Fibroblast of lung (primary cell): Measurements from ENCODE around the gene MSLN. TPM values are rescaled to one million over a fixed set of nuclear protein-coding genes. Genes with fewer than 3 reads are reported as not detected.

Experiments
- DNase-seq, 2 donors: peaks; one replicate each; pipeline versions ENCODE4 v3.0.0 to v3.0.0-alpha.2; 2010; ENCODE audit warnings: low read depth in 2 of 2
- H2AFZ ChIP-seq: 2 replicates; pipeline ENCODE4 v1.5.1; 2012; ENCODE audit warnings: low read length, control low read depth, inconsistent platforms
- H3K27ac ChIP-seq: 2 replicates; pipeline ENCODE4 v1.5.1; 2011; ENCODE audit warnings: low read length, control low read depth; ENCODE audit not compliant: insufficient read depth
- H3K27me3 ChIP-seq: 2 replicates; pipeline ENCODE4 v1.5.1; 2011; ENCODE audit warnings: mild to moderate bottlenecking, low read length; ENCODE audit not compliant: control insufficient read depth, insufficient read depth
- H3K36me3 ChIP-seq: 2 replicates; pipeline ENCODE4 v1.5.1; 2011; ENCODE audit warnings: low read length; ENCODE audit not compliant: control insufficient read depth, insufficient read depth
- H3K4me1 ChIP-seq: 2 replicates; pipeline ENCODE4 v1.5.1; 2011; ENCODE audit warnings: low read length; ENCODE audit not compliant: control insufficient read depth, insufficient read depth; ENCODE audit errors: extremely low read depth
- H3K4me2 ChIP-seq: 2 replicates; pipeline ENCODE4 v1.5.1; 2011; ENCODE audit warnings: low read length, control low read depth; ENCODE audit not compliant: insufficient read depth; ENCODE audit errors: extremely low read depth
- H3K4me3 ChIP-seq, 4 experiments: fragments of 200-600 bp in 1 of 4; sonication (generic) in 1 of 4; replicated peaks in 1 of 4; 2 replicates each; pipeline ENCODE4 v1.5.1; 2011 to 2016; ENCODE audit warnings: low read length in 4 of 4, low read depth in 3 of 4, mild to moderate bottlenecking in 3 of 4, control low read depth in 2 of 4, inconsistent platforms in 1 of 4, mixed read lengths in 1 of 4; ENCODE audit not compliant: insufficient read depth in 1 of 4; ENCODE audit errors: control extremely low read depth in 1 of 4
- H3K79me2 ChIP-seq: 2 replicates; pipeline ENCODE4 v1.5.1; 2012; ENCODE audit warnings: mild to moderate bottlenecking, low read length, inconsistent platforms; ENCODE audit not compliant: control insufficient read depth, insufficient read depth
- H3K9ac ChIP-seq: 2 replicates; pipeline ENCODE4 v1.5.1; 2011; ENCODE audit warnings: mild to moderate bottlenecking, low read length, control low read depth; ENCODE audit not compliant: insufficient read depth
- H3K9me3 ChIP-seq: 2 replicates; pipeline ENCODE4 v1.5.1; 2012; ENCODE audit warnings: low read depth, low read length; ENCODE audit not compliant: control insufficient read depth, insufficient read depth
- H4K20me1 ChIP-seq: 2 replicates; pipeline ENCODE4 v1.5.1; 2011; ENCODE audit warnings: low read length; ENCODE audit not compliant: control insufficient read depth, insufficient read depth; ENCODE audit errors: extremely low read depth
- CTCF ChIP-seq, 2 donors: IDR thresholded peaks in 1 of 2; conservative IDR thresholded peaks in 1 of 2; 1 replicate in 1 of 2; 2 replicates in 1 of 2; pipeline ENCODE4 v1.5.1; 2011 to 2012; ENCODE audit warnings: low read length in 2 of 2, control low read depth in 1 of 2, inconsistent platforms in 1 of 2, low read depth in 1 of 2, mild to moderate bottlenecking in 1 of 2
- EZH2 ChIP-seq: IDR thresholded peaks from 2 replicates; pipeline ENCODE4 v1.5.1; 2012; ENCODE audit warnings: low read length, control low read depth, mild to moderate bottlenecking; ENCODE audit errors: missing control alignments
- polyA plus RNA-seq, 2 donors: library from polyadenylated mRNA; depleted of rRNA in 1 of 2; stranded (reverse) in 1 of 2; unstranded in 1 of 2; fragments of >200 nt; gene quantifications; 2 replicates each; pipeline ENCODE4 v1.2.1, GENCODE V29; 2011 to 2012; ENCODE audit warnings: missing spikeins in 1 of 2
- total RNA-seq: library from RNA; depleted of rRNA; stranded (reverse); fragments of >200 nt; gene quantifications from 2 replicates; pipeline ENCODE4 v1.2.1, GENCODE V29; 2014

Gene MSLN
- total and polyA plus RNA-seq, 2 donors (not counting 1 experiment from before 2014, with no cell fraction given) = not detected

GRCh38 chr16:763369-764183 is 3.0 kb downstream of the MSLN start:
- no peaks in the 10 kb centered on the region for H4K20me1 ChIP-seq
- no peaks in the 10 kb centered on the region for H3K9me3 ChIP-seq
- no peaks in the 10 kb centered on the region for H3K79me2 ChIP-seq
- no peak for DNase-seq
- no peak overlapping the region for H3K4me2 ChIP-seq
- no peaks in the 10 kb centered on the region for H3K36me3 ChIP-seq
- H3K4me3 ChIP-seq = no peak overlapping the region
- H3K4me1 ChIP-seq = no peaks in the 10 kb centered on the region
- TF ChIP-seq EZH2 = no peak
- no peak for TF ChIP-seq CTCF (conservative IDR thresholded peaks at IDR 0.05 in 1 of 2, IDR thresholded peaks at IDR 0.05 in 1 of 2; ENCODE audit: low read depth in 1 of 2, low read length in 2 of 2)
- H3K9ac ChIP-seq = no peak overlapping the region
- no peaks in the 10 kb centered on the region for H3K27me3 ChIP-seq
- no peak overlapping the region for H3K27ac ChIP-seq
- H2AFZ ChIP-seq = no peak overlapping the region

- no peaks in the 10 kb centered on the region for H3K27me3 ChIP-seq
- H3K79me2 ChIP-seq = no peaks in the 10 kb centered on the region
- no peak overlapping the region for H3K9ac ChIP-seq
- no peak overlapping the region for H3K4me2 ChIP-seq
- no peak overlapping the region for H3K27ac ChIP-seq
- H3K4me3 ChIP-seq = no peak overlapping the region
- no peak overlapping the region for H2AFZ ChIP-seq
- TF ChIP-seq EZH2 = no peak
- no peak for TF ChIP-seq CTCF (conservative IDR thresholded peaks at IDR 0.05 in 1 of 2, IDR thresholded peaks at IDR 0.05 in 1 of 2; ENCODE audit: low read depth in 1 of 2, low read length in 2 of 2)
- no peaks in the 10 kb centered on the region for H3K9me3 ChIP-seq
- no peak for DNase-seq
- H3K36me3 ChIP-seq = no peaks in the 10 kb centered on the region
- no peaks in the 10 kb centered on the region for H3K4me1 ChIP-seq
- no peaks in the 10 kb centered on the region for H4K20me1 ChIP-seq
These were observed 3.7 kb downstream of the MSLN start for GRCh38 chr16:764184-764750.

- Histone ChIP-seq H3K4me3 (no peak overlapping the region), H3K4me2 (no peak overlapping the region), H4K20me1 (no peaks in the 10 kb centered on the region), H3K36me3 (no peaks in the 10 kb centered on the region), H3K4me1 (no peaks in the 10 kb centered on the region), H3K9me3 (no peaks in the 10 kb centered on the region), H3K9ac (no peak overlapping the region), H2AFZ (no peak overlapping the region), H3K79me2 (no peaks in the 10 kb centered on the region), H3K27ac (no peak overlapping the region), H3K27me3 (no peaks in the 10 kb centered on the region)
- DNase-seq = no peak
- TF ChIP-seq CTCF (conservative IDR thresholded peaks at IDR 0.05 in 1 of 2, IDR thresholded peaks at IDR 0.05 in 1 of 2; ENCODE audit: low read depth in 1 of 2, low read length in 2 of 2) = no peak
- no peak for TF ChIP-seq EZH2
These were observed 4.4 kb downstream of the MSLN start for GRCh38 chr16:764848-765487.
